GM18873 (cell line): ENCODE results near the gene IFITM10.

Experiments used
- ATAC-seq: cut with Tn5 transposase; IDR thresholded peaks from one replicate; pipeline ENCODE4 v1.9.1; 2021; ENCODE audit warnings: mild to moderate bottlenecking, moderate library complexity, moderate number of reproducible peaks; ENCODE audit not compliant: unreplicated experiment, low FRiP score

The IFITM10 gene

DNA sequence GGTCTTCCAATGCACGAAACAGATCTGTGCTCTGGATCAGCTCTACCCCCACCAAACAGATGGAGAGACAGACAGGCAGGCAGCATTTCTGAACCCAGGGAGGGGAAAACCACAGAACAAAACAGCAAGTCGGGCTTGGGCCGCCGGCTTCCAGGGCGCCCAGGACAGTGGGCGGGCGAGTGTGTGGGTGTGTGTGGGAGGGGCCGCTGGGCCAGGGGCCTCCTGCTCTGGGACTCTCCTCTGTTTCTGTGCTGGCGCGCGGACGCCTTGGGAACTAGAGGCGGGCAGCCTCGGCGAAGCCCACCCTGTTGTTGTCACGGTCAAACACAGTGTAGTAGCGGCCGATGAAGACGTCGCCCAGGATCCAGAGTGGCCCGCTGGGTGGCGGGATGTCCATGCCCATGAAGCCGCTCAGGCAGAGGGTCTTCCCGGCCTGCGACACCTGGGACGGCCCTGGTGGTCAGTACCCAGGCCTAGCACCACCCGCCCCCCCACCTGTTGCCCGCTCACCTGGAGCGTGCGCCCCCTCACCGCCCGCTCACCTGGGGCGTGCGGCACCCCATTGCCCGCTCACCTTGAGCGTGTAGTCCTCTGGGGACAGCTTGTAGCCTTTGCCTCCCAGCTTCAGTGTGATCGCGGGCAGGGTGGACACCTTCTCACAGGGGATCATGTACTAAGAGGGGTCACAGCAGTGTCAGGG lies 3.0 kb upstream of the IFITM10 start:
- no peak for ATAC-seq

DNA sequence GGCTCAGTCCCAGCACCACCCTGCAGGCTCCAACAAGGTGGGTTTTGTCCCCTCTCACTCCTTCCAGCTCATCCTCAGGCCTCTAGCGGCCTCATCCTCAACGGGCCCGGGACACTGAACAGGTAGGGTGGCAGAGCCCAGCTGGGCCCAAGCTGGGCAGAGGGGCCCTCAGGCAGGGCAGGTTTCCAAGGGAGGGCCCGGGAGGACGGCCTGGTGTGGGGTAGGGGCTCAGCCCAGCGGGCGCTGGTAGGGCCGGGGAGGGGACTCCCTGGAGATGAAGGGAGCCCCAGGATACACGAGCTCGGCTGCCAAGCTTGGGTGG lies 2.5 kb upstream of the IFITM10 start:
- no peak for ATAC-seq

DNA sequence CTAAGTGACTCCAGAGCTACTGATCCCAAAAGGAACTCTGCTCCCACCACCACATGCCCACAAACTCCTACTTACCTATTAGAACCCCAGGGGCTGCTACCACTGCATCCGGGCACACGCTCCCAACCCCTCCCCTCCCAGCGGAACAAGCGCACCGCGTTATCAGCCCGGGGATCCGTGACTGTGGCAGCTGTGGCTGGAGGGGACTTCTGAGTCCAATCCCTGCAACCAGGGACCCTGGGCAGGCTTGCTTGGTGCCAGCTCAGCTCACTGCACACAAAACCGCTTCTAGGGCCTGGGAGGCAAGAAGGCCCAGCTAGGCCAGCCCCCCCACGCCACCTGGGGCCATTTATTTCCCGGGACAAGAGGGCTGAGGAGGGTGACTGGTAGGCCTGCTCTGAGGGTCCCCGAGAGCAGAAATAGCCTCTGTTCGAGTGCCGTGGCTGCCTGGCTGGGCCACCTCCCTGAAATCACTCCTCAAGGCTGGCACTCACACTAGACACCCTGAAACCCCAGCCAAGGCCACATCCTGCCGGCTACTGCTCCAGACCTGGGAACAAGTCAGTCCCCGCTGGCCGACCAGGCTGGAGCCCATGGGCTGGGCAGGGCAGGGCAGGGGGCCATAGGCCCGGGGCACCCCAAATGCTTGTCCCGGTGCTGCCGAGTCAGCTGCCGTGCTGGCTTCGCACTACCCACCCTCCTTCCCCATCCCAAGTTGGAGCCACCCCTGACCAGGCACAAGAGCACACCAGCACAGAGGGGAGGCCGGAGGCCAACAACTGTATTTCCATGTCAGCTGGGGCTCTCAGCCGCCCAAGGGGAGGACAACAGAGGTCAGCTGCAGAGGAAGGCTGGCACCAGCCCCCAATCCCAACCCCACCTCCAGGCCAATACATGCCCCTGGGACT lies 1.9 kb upstream of the IFITM10 start:
- ATAC-seq: no peak

GRCh38 chr11:1751531-1751921 lies 1.1 kb upstream of the IFITM10 start:
- no peak for ATAC-seq

DNA sequence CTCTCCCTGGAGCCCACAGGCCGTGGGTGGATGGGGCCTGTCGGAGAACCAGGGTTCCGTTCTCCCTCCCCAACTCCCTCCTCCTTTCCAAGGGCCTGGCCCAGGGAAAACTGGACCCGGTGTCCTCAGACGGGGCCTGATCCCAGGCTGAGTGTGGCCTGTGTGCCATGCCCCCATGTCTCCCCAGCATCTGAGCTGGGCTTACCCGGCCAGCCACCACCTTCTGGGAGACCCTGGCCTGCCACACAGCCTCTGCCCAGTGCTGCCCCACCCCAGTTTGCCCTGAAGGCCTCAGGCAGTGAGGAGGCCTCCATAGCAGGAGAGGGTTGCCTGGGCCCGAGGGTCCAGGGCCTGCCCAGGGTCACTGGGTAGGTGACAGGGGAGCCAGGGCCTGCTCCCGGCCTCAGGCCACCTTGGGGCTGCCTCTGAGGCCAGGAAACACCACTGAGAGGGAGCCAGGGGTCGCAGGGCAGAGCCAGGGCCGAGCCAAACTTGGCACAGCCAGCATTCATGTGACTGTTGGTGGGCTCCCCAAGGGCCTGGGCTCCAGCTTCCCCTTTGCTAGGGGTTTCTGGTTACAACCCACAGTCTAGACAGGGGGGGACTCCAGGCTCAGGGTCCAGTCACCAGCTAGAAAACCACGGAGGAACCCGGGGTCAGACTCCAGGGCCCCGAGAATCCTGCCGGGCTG lies 590 bp upstream of the IFITM10 start:
- no peak for ATAC-seq

DNA sequence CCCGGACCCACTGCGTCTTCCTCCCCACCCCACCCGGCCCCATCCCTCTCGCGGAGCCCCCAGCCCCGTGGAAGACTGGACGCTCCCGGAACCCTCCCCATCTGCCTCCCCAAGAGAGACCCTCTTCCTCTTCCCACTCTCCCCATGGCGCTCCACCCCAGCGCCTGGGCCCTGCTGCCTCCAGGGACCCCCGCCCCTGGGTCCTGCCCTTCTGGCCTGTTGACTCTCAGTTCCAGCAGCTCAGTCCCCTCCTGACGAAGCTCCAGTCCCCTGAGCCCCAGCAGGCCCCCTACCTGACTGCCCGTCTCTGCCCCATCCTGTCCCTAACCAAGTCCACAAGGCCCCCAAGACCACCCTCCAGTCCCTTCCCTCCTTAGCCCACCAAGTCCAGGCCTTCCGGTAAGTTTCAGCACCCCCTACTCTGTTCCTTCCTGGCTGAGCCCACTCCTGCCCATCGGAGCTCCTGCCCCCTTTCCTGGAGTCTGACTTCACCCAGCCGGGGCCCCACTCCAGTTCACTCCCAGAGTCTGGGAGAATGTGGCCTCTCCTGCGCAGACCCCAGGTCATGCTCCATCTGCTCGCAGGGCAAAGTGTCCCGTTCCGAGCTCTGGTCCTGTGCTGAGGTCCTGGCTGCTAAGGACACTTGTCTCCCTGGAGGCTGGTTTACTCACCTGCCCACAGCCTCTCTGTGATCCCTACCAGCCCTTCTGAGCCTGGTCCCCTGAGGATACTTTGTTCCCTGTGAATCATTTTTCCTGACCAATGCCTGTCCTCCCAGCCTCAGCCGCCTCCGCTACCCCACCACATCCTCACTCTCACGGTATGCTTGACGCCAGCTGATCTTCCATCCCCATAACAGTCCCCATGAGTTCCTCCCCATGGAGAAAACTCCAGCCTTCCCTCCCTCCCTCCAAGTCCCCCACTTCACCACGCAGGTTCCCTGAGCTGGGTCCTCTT lies 722 bp downstream of the IFITM10 start:
- no peak for ATAC-seq

DNA sequence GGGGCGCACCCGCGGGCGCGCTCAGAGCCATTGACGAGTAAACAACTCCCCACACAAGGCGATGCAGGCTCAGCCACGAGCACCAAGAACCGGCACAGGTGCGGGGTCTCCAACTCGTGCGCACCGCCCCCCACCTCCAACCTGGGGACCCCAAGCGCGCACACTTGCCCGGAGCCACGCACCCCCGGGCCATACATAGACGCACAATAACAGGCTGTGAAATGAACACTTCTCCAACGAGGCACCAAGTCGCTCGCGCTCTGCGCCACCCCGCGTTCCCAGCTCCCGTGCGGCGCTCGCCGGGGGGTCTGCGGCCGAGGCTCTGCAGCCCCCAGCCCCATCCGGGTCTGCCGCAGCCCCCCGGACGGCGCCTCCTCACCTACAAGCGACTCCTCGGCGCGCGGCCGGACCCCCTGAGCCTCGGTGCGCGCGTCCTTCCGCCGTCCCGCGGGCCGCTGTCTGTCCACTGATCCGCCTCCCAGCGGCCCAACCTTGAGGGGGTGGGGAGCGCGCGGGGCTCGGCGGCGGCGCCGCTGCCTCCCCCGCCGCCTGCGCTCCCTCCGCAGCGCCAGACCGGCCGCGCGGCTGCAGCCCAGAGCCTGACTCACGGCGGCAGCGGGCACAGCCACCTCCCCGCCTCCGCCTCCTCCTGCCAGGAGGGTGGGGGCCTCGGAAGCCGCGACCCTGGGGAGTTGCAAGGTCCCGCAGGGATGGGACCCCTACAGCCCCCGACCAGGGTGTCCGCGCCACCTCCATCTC lies 1.6 kb downstream of the IFITM10 start:
- no peak for ATAC-seq

GRCh38 chr11:1747753-1748635 lies 2.4 kb downstream of the IFITM10 start:
- ATAC-seq: no peak

DNA sequence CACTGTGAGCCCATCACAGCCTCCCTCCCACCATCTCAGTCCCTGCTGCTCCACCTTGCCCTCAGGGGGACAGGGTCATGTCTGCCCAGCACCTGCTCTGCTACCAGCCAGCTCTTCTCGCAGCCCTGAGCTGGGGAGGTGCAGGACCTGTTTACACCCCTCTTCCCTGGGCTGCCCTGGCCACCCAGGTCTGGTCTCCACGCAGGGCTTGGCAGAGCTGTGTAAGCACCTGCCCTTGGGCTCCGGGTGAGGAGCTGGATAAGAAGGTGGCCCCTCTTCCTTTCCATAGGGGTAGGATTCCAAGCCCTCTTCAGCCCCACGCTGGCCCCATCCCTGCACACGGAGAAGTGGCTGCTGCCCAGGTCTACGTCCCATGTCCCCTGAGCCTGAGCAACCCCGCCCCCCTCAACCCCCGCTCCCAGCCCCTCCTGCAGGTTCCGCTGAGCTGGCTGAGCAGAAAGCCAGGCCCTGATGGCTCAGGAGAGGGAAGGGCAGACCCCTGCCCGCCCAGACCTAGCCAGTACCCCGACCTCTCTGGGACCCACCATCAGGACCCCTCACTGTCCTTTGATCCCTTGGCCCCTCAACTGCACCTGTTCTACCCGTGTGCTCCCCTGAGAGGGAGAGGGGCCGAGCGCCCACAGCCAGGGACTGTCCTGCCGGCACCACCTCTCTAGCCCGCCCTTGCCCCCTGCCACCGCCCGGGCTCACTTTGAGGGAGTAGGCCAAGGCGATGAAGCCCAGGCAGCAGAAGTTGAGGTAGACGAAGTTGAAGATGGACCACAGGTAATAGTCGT lies 3.2 kb downstream of the IFITM10 start:
- ATAC-seq: no peak

GRCh38 chr11:1746511-1746931 lies 3.9 kb downstream of the IFITM10 start:
- no peak for ATAC-seq

- no peak for ATAC-seq
Measured at GRCh38 chr11:1745701-1746320, 4.6 kb downstream of the IFITM10 start.

GRCh38 chr11:1744891-1745700 lies 5.3 kb downstream of the IFITM10 start:
- ATAC-seq: no peak

GRCh38 chr11:1744137-1744886 lies 6.1 kb downstream of the IFITM10 start:
- ATAC-seq: no peak

- no peak for ATAC-seq
Measured at GRCh38 chr11:1743585-1744136, 6.7 kb downstream of the IFITM10 start.

GRCh38 chr11:1742869-1743584 lies 7.4 kb downstream of the IFITM10 start:
- ATAC-seq: no peak
